ENCODE measurements around the gene CPA2. TPM values are rescaled to one million over a fixed set of nuclear protein-coding genes. Genes with fewer than 3 reads are reported as not detected.

Gene CPA2
- total RNA-seq, 2 experiments from 2014 or later, result not detected

DNA sequence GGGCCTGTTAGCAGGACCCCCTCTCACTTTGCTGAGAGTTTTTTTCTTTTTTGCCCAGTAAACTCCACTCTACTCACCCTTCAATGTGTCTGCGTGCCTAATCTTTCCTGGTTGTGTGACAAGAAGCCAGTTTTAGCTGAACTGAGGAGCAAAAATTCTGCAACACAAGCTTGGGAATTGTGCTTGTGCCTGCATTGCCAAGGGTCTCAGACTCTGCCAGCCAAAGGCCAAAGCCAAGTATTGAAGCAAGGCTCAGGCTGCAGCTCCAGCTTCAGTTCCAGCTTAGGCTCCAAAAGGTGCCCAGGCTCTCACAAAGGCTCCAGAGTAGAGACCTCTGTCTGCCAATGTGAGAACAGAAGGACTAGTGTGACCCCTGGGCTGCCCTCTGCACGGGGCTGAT lies 4.2 kb upstream of the CPA2 start:
- Mint-ChIP-seq H3K36me3 (ENCODE audit: low read depth) (peaks cover 13% of the 10 kb centered on the region), H3K9me3 (no peaks in the 10 kb centered on the region), H3K27me3 (no peaks in the 10 kb centered on the region), H3K27ac (no peak overlapping the region), H3K4me3 (no peak overlapping the region), H3K4me1 (ENCODE audit: low read depth) (no peaks in the 10 kb centered on the region)
- no peak for ATAC-seq (ENCODE audit: poor library complexity)
- no peak overlapping the region for H3K27ac ChIP-seq (ENCODE audit: low read depth in 1 of 2, low read length in 2 of 2)
- ChIA-PET CTCF (no interaction called here), POLR2A (no interaction called here)
- H3K4me3 ChIP-seq (ENCODE audit: low read length), result no peak overlapping the region
- no peaks in the 10 kb centered on the region for H3K36me3 ChIP-seq (ENCODE audit: insufficient read depth, low read length)
- H3K27me3 ChIP-seq (ENCODE audit: control insufficient read depth in 1 of 2, insufficient read depth in 2 of 2, low read length in 2 of 2), result no peaks in the 10 kb centered on the region
- TF ChIP-seq, protein P1, sequence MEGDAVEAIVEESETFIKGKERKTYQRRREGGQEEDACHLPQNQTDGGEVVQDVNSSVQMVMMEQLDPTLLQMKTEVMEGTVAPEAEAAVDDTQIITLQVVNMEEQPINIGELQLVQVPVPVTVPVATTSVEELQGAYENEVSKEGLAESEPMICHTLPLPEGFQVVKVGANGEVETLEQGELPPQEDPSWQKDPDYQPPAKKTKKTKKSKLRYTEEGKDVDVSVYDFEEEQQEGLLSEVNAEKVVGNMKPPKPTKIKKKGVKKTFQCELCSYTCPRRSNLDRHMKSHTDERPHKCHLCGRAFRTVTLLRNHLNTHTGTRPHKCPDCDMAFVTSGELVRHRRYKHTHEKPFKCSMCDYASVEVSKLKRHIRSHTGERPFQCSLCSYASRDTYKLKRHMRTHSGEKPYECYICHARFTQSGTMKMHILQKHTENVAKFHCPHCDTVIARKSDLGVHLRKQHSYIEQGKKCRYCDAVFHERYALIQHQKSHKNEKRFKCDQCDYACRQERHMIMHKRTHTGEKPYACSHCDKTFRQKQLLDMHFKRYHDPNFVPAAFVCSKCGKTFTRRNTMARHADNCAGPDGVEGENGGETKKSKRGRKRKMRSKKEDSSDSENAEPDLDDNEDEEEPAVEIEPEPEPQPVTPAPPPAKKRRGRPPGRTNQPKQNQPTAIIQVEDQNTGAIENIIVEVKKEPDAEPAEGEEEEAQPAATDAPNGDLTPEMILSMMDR (IDR thresholded peaks at IDR 0.05), result no peak
- no peak for DNase-seq
- H3K4me1 ChIP-seq (ENCODE audit: insufficient read depth, low read length), result no peaks in the 10 kb centered on the region
- H3K9me3 ChIP-seq (ENCODE audit: control insufficient read depth in 1 of 2, insufficient read depth in 1 of 2, low read length in 2 of 2), result peaks cover 9 to 22% of the 10 kb centered on the region in 2 experiments
- intact Hi-C loops (cut with DNase I, micrococcal nuclease), result no loop called here

DNA sequence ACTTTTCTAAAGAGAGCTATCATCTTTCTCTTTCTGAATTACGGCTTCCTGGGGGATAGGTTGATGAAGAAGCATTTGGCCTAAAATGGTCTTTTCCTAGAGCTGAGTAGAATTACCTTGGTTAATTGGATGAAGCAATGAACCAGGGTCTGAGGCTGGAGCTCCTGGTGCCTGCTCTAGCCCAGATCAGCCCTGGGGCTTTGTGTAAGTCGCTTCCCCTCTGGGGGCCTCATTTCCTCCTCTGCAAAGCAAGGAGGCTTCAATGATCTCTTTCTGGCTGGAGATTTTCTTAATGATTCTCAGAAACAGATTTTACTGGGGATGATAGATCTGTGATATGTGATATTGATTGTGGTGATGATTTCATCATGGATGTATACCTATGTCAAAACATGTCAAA lies 3.5 kb upstream of the CPA2 start:
- Mint-ChIP-seq H3K36me3 (ENCODE audit: low read depth) (peaks cover 13% of the 10 kb centered on the region), H3K4me1 (ENCODE audit: low read depth) (no peaks in the 10 kb centered on the region), H3K27ac (no peak overlapping the region), H3K9me3 (no peaks in the 10 kb centered on the region), H3K27me3 (no peaks in the 10 kb centered on the region), H3K4me3 (no peak overlapping the region)
- Histone ChIP-seq H3K27me3 (ENCODE audit: control insufficient read depth in 1 of 2, insufficient read depth in 2 of 2, low read length in 2 of 2) (no peaks in the 10 kb centered on the region), H3K4me3 (ENCODE audit: low read length) (no peak overlapping the region), H3K27ac (ENCODE audit: low read depth in 1 of 2, low read length in 2 of 2) (no peak overlapping the region), H3K9me3 (ENCODE audit: control insufficient read depth in 1 of 2, insufficient read depth in 1 of 2, low read length in 2 of 2) (peaks cover 5 to 18% of the 10 kb centered on the region in 2 experiments), H3K4me1 (ENCODE audit: insufficient read depth, low read length) (no peaks in the 10 kb centered on the region), H3K36me3 (ENCODE audit: insufficient read depth, low read length) (no peaks in the 10 kb centered on the region)
- TF ChIP-seq, protein P1 (IDR thresholded peaks at IDR 0.05), result no peak
- no peak for DNase-seq
- intact Hi-C loops (cut with DNase I, micrococcal nuclease), result no loop called here
- ChIA-PET CTCF (no interaction called here), POLR2A (no interaction called here)
- ATAC-seq (ENCODE audit: poor library complexity), result no peak

DNA sequence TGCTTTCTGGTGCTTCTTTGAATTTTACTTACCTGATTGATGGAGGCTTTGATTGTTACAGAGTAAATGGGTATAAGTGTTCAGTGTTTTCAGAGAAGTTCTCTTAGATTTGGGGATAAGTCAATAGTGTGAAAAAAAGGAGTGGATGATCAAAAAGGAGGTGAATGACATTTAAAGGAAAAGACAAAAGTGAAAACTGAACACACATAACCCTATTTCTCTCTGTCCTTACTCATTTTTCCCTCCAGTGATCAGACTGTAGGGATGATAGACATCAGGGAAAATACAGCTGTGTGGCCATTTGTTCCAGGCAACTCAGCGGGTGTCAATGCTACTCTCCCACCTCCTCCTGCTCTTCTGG lies 278 bp downstream of the CPA2 start:
- Mint-ChIP-seq H3K4me3 (no peak overlapping the region), H3K4me1 (ENCODE audit: low read depth) (no peaks in the 10 kb centered on the region), H3K9me3 (no peaks in the 10 kb centered on the region), H3K27me3 (no peaks in the 10 kb centered on the region), H3K27ac (no peak overlapping the region), H3K36me3 (ENCODE audit: low read depth) (no peaks in the 10 kb centered on the region)
- H3K27me3 ChIP-seq (ENCODE audit: control insufficient read depth in 1 of 2, insufficient read depth in 2 of 2, low read length in 2 of 2), result no peaks in the 10 kb centered on the region
- ATAC-seq (ENCODE audit: poor library complexity) (no peak), DNase-seq (no peak)
- H3K4me3 ChIP-seq (ENCODE audit: low read length), result no peak overlapping the region
- ChIA-PET POLR2A (no interaction called here), CTCF (no interaction called here)
- intact Hi-C loops (cut with DNase I, micrococcal nuclease), result no loop called here
- peaks cover 0 to 1% of the 10 kb centered on the region in 2 experiments for H3K9me3 ChIP-seq (ENCODE audit: control insufficient read depth in 1 of 2, insufficient read depth in 1 of 2, low read length in 2 of 2)
- H3K4me1 ChIP-seq (ENCODE audit: insufficient read depth, low read length), result no peaks in the 10 kb centered on the region
- TF ChIP-seq, protein P1 (IDR thresholded peaks at IDR 0.05), result no peak
- H3K27ac ChIP-seq (ENCODE audit: low read depth in 1 of 2, low read length in 2 of 2), result no peak overlapping the region
- H3K36me3 ChIP-seq (ENCODE audit: insufficient read depth, low read length), result no peaks in the 10 kb centered on the region

All from CD4-positive, alpha-beta T cell (primary cell).